Measurements from ENCODE around the gene KRT76. TPM values are rescaled to one million over a fixed set of nuclear protein-coding genes. Genes with fewer than 3 reads are reported as not detected.

Gene KRT76
- total RNA-seq, 1 experiment from 2014 or later: not detected

DNA sequence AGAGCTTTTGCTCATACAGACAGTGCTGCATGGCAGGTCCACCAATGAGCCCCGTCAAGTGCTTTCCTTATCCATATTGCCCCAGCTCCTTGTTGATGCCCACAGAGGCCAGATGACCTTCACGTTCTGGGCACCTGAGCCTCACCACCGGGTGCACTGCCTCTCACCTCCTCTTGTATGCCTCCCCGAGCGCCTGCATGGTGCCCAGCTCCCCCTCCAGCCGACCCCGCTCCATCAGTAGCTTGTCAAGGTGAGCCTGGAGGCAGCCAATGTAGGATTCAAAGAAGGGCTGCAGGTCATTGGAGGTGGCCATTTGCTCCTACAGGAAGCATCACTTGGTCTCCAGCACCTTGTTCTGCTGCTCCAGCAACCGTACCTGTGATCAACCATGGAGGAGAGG lies 42.0 kb downstream of the KRT76 start:
- Histone ChIP-seq H2BK12ac (ENCODE audit: insufficient read length, low read depth, low read length) (no peak overlapping the region), H2AK5ac (ENCODE audit: insufficient read length, low read length) (no peak overlapping the region), H3K23ac (ENCODE audit: insufficient read length, low read depth, low read length) (no peak overlapping the region), H3T11ph (ENCODE audit: low read length) (no peak overlapping the region), H3K18ac (ENCODE audit: insufficient read length, low read depth, low read length) (no peak overlapping the region), H2BK20ac (ENCODE audit: low read depth, low read length, poor library complexity, severe bottlenecking) (no peak overlapping the region), H3K27ac (ENCODE audit: insufficient read length, low read depth, low read length) (no peak overlapping the region), H3K4ac (ENCODE audit: low read depth, low read length) (no peak overlapping the region), H2BK5ac (ENCODE audit: insufficient read length, low read length) (no peak overlapping the region), H3K4me1 (ENCODE audit: insufficient read depth, low read length) (no peaks in the 10 kb centered on the region), H3K79me1 (ENCODE audit: insufficient read depth, low read depth, low read length, poor library complexity, severe bottlenecking) (no peaks in the 10 kb centered on the region), H3K9ac (ENCODE audit: extremely low read depth, insufficient read length, low read length) (no peak overlapping the region), H3K79me2 (ENCODE audit: insufficient read depth, low read length) (no peaks in the 10 kb centered on the region), H3K23me2 (ENCODE audit: insufficient read length, low read depth, low read length, poor library complexity, severe bottlenecking) (no peaks in the 10 kb centered on the region), H4K20me1 (ENCODE audit: control insufficient read depth, insufficient read depth, insufficient read length) (no peaks in the 10 kb centered on the region), H4K8ac (replicated peaks; ENCODE audit: insufficient read length, low read depth, low read length) (no peak overlapping the region), H2BK120ac (ENCODE audit: low read depth, low read length, poor library complexity, severe bottlenecking) (no peak overlapping the region), H3K14ac (ENCODE audit: insufficient read depth, low read length) (no peak overlapping the region), H2BK15ac (ENCODE audit: low read depth, low read length) (no peak overlapping the region), H4K91ac (ENCODE audit: insufficient read length, low read depth, low read length) (no peak overlapping the region), H2AFZ (ENCODE audit: low read length) (no peak overlapping the region), H3K27me3 (ENCODE audit: insufficient read depth, low read length) (no peaks in the 10 kb centered on the region; the same call in 1 of the 2 replicates), H3K9me3 (ENCODE audit: control insufficient read depth, low read depth, low read length) (no peaks in the 10 kb centered on the region), H4K5ac (ENCODE audit: insufficient read length, low read depth, low read length) (no peak overlapping the region), H3K4me2 (ENCODE audit: insufficient read depth, insufficient read length, low read length) (no peak overlapping the region), H3K56ac (ENCODE audit: insufficient read length, low read depth, low read length) (no peak overlapping the region)
- H3K4me1 Mint-ChIP-seq: no peaks in the 10 kb centered on the region
- no CpG with 5 or more reads among the region's 8 CpGs for WGBS (ENCODE audit: extremely low coverage, insufficient read length, low lambda C conversion rate)
- H3K27ac Mint-ChIP-seq: no peak overlapping the region
- peaks cover 0 to 11% of the 10 kb centered on the region in 2 experiments; a peak in 3 of 5 replicates for H3K9me3 Mint-ChIP-seq
- TF ChIP-seq, protein P1, sequence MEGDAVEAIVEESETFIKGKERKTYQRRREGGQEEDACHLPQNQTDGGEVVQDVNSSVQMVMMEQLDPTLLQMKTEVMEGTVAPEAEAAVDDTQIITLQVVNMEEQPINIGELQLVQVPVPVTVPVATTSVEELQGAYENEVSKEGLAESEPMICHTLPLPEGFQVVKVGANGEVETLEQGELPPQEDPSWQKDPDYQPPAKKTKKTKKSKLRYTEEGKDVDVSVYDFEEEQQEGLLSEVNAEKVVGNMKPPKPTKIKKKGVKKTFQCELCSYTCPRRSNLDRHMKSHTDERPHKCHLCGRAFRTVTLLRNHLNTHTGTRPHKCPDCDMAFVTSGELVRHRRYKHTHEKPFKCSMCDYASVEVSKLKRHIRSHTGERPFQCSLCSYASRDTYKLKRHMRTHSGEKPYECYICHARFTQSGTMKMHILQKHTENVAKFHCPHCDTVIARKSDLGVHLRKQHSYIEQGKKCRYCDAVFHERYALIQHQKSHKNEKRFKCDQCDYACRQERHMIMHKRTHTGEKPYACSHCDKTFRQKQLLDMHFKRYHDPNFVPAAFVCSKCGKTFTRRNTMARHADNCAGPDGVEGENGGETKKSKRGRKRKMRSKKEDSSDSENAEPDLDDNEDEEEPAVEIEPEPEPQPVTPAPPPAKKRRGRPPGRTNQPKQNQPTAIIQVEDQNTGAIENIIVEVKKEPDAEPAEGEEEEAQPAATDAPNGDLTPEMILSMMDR (conservative IDR thresholded peaks at IDR 0.05): no peak
- H3K4me3 Mint-ChIP-seq: no peak overlapping the region
- H3K36me3 Mint-ChIP-seq (ENCODE audit: insufficient read depth in 1 of 3, low read depth in 3 of 3): no peaks in the 10 kb centered on the region
- no peak for DNase-seq
- peaks cover 73% of the 10 kb centered on the region for H3K27me3 Mint-ChIP-seq (ENCODE audit: low read depth)

All from H9 (cell line).